Body of pancreas (tissue), 4 donors: ENCODE data around the gene SLC1A4. TPM values are rescaled to one million over a fixed set of nuclear protein-coding genes. Genes with fewer than 3 reads are reported as not detected.

Experiments used
- ATAC-seq: fragments of 150-250 bp; one replicate; pipeline ENCODE4 v1.9.1; 2016
- DNase-seq, 4 donors: peaks; one replicate each; pipeline ENCODE4 v3.0.0-alpha.2; 2019
- H3K27ac ChIP-seq, 4 donors: fragments of 200-600 bp; sonication (generic); 1 replicate in 3 of 4; 2 replicates in 1 of 4; pipeline versions ENCODE4 v1.5.1 to v1.6.1; 2016 to 2019; ENCODE audit warnings: mild to moderate bottlenecking in 1 of 4, mixed read lengths in 1 of 4, moderate library complexity in 1 of 4
- H3K27me3 ChIP-seq, 2 donors: fragments of 200-600 bp; sonication (generic); one replicate each; pipeline ENCODE4 v1.6.0; 2016; ENCODE audit warnings: mild to moderate bottlenecking in 1 of 2
- H3K36me3 ChIP-seq, 2 donors: fragments of 200-600 bp; sonication (generic); replicated peaks in 1 of 2; 2 replicates each; pipeline ENCODE4 v1.5.1; 2016; ENCODE audit warnings: low read depth in 2 of 2; ENCODE audit not compliant: insufficient read depth in 1 of 2
- H3K4me1 ChIP-seq: fragments of 200-600 bp; sonication (generic); one replicate; pipeline ENCODE4 v1.6.0; 2016
- H3K4me3 ChIP-seq, 2 donors: fragments of 200-600 bp; sonication (generic); 1 replicate in 1 of 2; 2 replicates in 1 of 2; pipeline ENCODE4 v1.5.1; 2016 to 2019
- H3K9me3 ChIP-seq, 3 donors: fragments of 200-600 bp; sonication (generic); 1 replicate in 2 of 3; 2 replicates in 1 of 3; pipeline ENCODE4 v1.5.1; 2016
- CTCF ChIP-seq, 7 experiments: fragments of 450-650 bp in 4 of 7; fragments of 200-600 bp in 3 of 7; sonication (generic) in 3 of 7; IDR thresholded peaks; one replicate each; pipeline ENCODE4 v1.5.1; 2016 to 2019; ENCODE audit warnings: antibody characterized with exemption in 7 of 7
- POLR2A ChIP-seq, 3 donors: fragments of 450-650 bp; IDR thresholded peaks; one replicate each; pipeline ENCODE4 v1.6.1; 2016; ENCODE audit warnings: antibody characterized with exemption in 3 of 3, mild to moderate bottlenecking in 2 of 3
- WGBS, 2 donors: methylation state at CpG; one replicate each; pipeline ENCODE4 v1.1.5; 2017; 5-methylcytosine and 5-hydroxymethylcytosine counted together
- intact Hi-C: fragments of 100-400 bp; cut with DNase I; formaldehyde crosslinking; loops from one replicate; pipeline ENCODE4 v1.15.1; 2023
- total RNA-seq, 2 donors: library from RNA; depleted of rRNA; stranded (reverse); fragments of >200 nt; gene quantifications; one replicate each; pipeline ENCODE4 v1.1.0, GENCODE V29; 2016

SLC1A4 gene
- total RNA-seq, 2 donors from 2014 or later: 14.5 to 25.4 TPM

GRCh38 chr2:65025453-65026123 lies 36.4 kb downstream of the SLC1A4 start:
- 90 to 92% methylated on average over 8 of the region's 8 CpGs for WGBS, 2 donors
- H3K4me3 ChIP-seq: no peak overlapping the region
- no peaks in the 10 kb centered on the region for H3K27me3 ChIP-seq
- intact Hi-C loops: no loop called here
- H3K27ac ChIP-seq: no peak overlapping the region
- H3K9me3 ChIP-seq: no peaks in the 10 kb centered on the region
- DNase-seq (no peak), ATAC-seq (no peak)
- H3K36me3 ChIP-seq: no peaks in the 10 kb centered on the region
- peaks cover 11% of the 10 kb centered on the region for H3K4me1 ChIP-seq
- TF ChIP-seq CTCF (IDR thresholded peaks at IDR 0.05) (no peak), POLR2A (IDR thresholded peaks at IDR 0.05) (no peak)

GRCh38 chr2:65026154-65026553 lies 37.0 kb downstream of the SLC1A4 start:
- TF ChIP-seq CTCF (IDR thresholded peaks at IDR 0.05) (no peak), POLR2A (IDR thresholded peaks at IDR 0.05) (no peak)
- ATAC-seq: no peak
- no peak overlapping the region for H3K27ac ChIP-seq
- no peaks in the 10 kb centered on the region for H3K27me3 ChIP-seq
- H3K36me3 ChIP-seq: no peaks in the 10 kb centered on the region
- no peak overlapping the region for H3K4me3 ChIP-seq
- no peak for DNase-seq
- H3K9me3 ChIP-seq: no peaks in the 10 kb centered on the region
- peaks cover 17% of the 10 kb centered on the region for H3K4me1 ChIP-seq
- intact Hi-C loops: no loop called here
- 88 to 97% methylated on average over 8 of the region's 8 CpGs for WGBS, 2 donors

GRCh38 chr2:65026704-65027464 lies 37.7 kb downstream of the SLC1A4 start:
- peaks cover 24% of the 10 kb centered on the region for H3K4me1 ChIP-seq
- H3K9me3 ChIP-seq: no peaks in the 10 kb centered on the region
- H3K27me3 ChIP-seq: no peaks in the 10 kb centered on the region
- ATAC-seq (no peak), DNase-seq (no peak)
- intact Hi-C loops: no loop called here
- WGBS, 2 donors: 89 to 97% methylated on average over 8 to 13 of the region's 13 CpGs
- TF ChIP-seq CTCF (IDR thresholded peaks at IDR 0.05) (no peak), POLR2A (IDR thresholded peaks at IDR 0.05) (no peak)
- H3K27ac ChIP-seq: no peak overlapping the region
- no peak overlapping the region for H3K4me3 ChIP-seq
- no peaks in the 10 kb centered on the region for H3K36me3 ChIP-seq

- DNase-seq: peak in 2 of 4 donors; percentile 16 to 28
- intact Hi-C loops: no loop called here
- H3K4me3 ChIP-seq: no peak overlapping the region
- TF ChIP-seq POLR2A (IDR thresholded peaks at IDR 0.05) (no peak), CTCF (IDR thresholded peaks at IDR 0.05) (no peak)
- peaks cover 32% of the 10 kb centered on the region for H3K4me1 ChIP-seq
- WGBS, 2 donors: 51 to 62% methylated on average over 8 of the region's 8 CpGs
- H3K9me3 ChIP-seq: no peaks in the 10 kb centered on the region
- no peak overlapping the region for H3K27ac ChIP-seq
- no peaks in the 10 kb centered on the region for H3K36me3 ChIP-seq
- no peaks in the 10 kb centered on the region for H3K27me3 ChIP-seq
- ATAC-seq: no peak
Measured at GRCh38 chr2:65027616-65028244, 38.5 kb downstream of the SLC1A4 start.
